ENCODE measurements around the gene SMC1B.

- TF ChIP-seq CTCF (IDR thresholded peaks at IDR 0.05) = no peak
- TF ChIP-seq POLR2A (IDR thresholded peaks at IDR 0.05) = no peak
Observed at GRCh38 chr22:45423524-45423923, 10.1 kb upstream of the SMC1B start.

Measured in uterus (tissue), 2 donors.